ENCODE measurements around the gene GLUD1.
"Not testable (repeated sequence)": the region's sequence is repeated elsewhere in the genome, so short reads cannot be mapped to it uniquely, and the experiment has no call there.

Gene GLUD1

DNA sequence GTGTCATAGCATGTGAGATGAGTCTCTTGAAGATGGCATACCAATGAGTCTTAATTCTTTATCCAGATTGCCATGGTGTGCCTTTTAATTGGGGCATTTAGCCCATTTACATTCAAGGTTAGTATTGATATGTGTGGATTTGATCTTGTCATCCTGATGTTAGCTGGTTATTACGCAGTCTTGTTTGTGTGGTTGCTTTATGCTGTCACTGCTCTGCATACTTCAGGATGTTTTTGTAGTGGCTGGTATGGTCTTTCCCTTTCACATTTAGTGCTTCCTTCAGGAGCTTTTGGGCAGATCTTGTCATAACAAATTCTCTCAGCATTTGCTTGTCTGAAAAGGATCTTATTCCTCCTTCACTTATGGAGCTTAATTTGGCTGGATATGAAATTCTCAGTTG lies 58.0 kb downstream of the GLUD1 start:
- no peak for DNase-seq (ENCODE audit: extremely low read depth, low read depth)
- TF ChIP-seq, protein P1, sequence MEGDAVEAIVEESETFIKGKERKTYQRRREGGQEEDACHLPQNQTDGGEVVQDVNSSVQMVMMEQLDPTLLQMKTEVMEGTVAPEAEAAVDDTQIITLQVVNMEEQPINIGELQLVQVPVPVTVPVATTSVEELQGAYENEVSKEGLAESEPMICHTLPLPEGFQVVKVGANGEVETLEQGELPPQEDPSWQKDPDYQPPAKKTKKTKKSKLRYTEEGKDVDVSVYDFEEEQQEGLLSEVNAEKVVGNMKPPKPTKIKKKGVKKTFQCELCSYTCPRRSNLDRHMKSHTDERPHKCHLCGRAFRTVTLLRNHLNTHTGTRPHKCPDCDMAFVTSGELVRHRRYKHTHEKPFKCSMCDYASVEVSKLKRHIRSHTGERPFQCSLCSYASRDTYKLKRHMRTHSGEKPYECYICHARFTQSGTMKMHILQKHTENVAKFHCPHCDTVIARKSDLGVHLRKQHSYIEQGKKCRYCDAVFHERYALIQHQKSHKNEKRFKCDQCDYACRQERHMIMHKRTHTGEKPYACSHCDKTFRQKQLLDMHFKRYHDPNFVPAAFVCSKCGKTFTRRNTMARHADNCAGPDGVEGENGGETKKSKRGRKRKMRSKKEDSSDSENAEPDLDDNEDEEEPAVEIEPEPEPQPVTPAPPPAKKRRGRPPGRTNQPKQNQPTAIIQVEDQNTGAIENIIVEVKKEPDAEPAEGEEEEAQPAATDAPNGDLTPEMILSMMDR (IDR thresholded peaks at IDR 0.05; ENCODE audit: low read depth, low read length) = no peak

DNA sequence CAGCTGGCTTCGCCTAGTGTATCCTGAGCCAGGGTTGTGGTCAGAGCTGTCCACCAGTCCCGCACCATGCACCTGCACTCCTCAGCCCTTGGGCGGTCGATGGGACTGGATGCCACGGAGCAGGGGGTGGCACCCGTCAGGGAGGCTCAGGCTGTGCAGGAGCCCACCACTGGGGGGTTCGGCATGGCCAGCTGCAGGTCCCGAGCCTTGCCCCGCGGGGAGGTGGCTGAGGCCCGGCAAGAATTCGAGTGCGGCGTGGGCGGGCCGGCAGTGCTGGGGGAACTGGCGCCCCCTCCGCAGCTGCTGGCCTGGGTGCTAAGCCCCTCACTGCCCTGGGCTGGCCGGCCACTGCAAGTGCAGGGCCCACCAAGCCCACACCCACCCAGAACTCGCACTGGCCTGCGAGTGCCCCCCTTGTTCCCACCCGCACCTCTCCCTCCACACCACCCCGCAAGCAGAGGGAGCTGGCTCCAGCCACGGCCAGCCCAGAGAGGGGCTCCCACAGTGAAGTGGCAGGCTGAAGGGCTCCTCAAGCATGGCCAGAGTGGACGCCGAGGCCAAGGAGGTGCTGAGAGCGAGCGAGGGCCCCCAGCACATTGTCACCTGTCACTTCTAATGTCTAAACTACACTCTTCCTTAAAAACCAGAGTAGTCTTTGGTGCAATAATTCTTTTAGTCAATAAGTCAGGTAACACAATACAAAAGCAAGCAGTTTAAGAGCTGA lies 63.6 kb downstream of the GLUD1 start:
- no peak for DNase-seq (ENCODE audit: extremely low read depth, low read depth)
- TF ChIP-seq, protein P1 (IDR thresholded peaks at IDR 0.05; ENCODE audit: low read depth, low read length) = no peak

DNA sequence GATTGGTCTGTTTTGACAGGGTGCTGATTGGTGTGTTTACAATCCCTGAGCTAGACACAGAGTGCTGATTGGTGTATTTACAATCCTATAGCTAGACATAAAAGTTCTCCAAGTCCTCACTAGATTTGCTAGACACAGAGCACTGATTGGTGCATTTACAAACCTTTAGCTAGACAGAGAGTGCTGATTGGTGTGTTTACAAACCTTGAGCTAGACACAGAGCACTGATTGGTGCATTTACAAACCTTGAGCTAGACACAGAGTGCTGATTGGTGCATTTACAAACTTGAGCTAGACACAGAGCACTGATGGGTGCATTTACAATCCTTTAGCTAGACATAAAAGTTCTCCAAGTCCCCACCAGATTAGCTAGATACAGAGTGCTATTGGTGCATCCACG lies 64.2 kb downstream of the GLUD1 start:
- DNase-seq (ENCODE audit: extremely low read depth, low read depth) = not testable (repeated sequence)

DNA sequence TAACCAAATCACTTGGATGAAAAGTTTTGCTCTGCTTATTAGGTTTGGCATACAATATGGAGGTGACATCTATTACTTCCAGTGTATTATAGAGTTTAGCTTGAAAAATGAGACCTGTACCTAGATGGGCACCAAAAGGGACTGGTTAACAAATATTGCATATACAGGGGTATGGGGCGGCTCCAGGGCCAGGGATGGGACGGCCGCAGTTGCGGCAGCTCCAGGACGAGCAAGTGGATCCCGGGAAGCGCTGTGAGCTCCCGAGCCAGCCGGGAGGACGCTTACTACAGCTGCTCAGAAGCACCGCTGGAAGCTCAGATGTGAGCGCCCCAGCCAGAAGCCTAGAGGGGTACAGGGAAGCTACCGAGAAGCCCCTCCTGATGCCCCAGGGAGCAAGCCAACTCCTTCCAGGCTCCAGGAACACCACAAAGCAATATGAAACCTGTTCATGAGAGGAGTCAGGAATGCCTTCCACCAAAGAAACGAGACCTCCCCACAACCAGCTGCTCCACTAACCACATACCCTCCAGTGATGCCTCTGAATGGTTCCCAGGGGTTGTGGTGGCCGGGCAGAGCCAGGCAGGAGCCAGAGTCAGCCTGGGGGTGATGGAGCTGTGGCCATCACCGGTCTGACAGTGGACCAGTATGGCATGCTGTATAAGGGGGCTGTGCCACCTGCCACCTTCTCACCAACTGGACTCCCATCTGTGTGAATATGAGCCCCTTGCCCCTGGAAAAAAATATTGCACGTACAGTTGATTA lies 67.7 kb downstream of the GLUD1 start:
- not testable (repeated sequence) for DNase-seq (ENCODE audit: extremely low read depth, low read depth)

DNA sequence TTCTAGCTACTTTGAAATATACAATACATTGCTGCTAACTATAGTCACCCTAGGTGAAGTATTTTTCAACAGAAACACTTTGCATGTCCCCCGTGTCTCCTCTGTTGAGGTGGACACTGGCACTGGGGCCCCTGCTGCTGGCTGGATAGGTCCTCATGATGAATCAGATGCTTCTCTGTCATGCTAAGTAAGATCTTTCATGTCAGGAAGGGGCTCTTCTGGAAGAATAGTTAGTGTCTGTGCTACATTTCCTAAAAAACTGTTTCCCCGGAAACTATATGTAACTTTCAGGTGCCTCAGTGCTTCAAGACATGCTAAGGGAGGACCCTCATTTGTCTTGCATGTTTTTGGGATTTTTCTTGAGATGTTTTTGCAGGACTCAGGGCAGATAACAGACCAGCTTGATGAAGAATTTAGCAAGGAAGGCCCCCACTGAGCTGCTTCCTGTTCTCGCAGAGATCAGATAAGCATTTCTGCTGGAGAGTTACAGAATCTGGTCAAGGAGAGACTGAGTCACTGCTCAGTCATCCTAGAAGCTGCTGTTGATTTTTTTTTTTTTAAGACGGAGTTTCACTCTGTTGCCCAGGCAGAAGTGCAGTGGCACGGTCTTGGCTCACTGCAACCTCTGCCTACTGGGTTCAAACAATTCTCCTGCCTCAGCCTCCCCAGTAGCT lies 69.2 kb downstream of the GLUD1 start:
- DNase-seq (ENCODE audit: extremely low read depth, low read depth) = peak; percentile 41

DNA sequence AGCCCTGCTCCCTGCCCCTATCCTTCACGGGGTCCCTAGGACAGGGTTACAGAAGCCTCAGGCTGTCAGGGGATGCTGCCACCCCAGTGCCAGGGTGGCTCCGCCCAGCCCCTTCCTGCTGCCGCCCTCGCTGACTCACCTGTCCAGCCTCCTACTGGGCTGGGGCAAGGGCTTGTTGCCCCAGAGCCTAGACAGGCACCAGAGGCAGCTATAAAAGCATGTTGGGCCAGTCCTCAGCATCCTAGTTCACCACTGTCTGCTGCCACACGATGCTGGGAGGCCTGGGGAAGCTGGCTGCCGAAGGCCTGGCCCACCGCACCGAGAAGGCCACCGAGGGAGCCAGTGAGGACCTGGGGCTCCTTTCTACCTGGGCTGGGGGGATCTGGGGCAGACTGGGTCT lies 74.6 kb downstream of the GLUD1 start, which contains the start of gene FAM25A:
FAM25A (plus strand) TSS at position 239 of the 400 bp plus-strand sequence; CDS start at position 270, 31 bp downstream.
- not testable (repeated sequence) for DNase-seq (ENCODE audit: extremely low read depth, low read depth)

DNA sequence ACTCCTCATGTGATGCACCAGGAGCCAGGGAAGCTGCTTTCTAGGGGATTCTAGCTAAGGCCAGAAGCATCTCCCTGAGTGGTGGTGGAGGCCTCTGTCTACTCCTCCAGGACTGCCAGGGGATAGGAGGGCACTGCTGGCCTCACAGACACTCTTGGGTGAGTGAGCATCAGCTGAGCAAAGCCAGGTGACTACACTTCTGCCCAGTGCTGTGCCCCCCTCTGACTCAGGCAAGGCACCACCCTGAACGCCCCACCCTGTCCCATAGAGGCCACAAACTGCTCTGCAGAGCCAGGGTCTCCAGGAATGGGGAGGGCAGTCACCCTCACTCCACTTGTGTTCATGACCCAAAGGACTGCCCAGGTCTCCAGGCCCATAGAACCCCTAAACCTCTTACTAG lies 75.1 kb downstream of the GLUD1 start:
- DNase-seq (ENCODE audit: extremely low read depth, low read depth) = not testable (repeated sequence)

DNA sequence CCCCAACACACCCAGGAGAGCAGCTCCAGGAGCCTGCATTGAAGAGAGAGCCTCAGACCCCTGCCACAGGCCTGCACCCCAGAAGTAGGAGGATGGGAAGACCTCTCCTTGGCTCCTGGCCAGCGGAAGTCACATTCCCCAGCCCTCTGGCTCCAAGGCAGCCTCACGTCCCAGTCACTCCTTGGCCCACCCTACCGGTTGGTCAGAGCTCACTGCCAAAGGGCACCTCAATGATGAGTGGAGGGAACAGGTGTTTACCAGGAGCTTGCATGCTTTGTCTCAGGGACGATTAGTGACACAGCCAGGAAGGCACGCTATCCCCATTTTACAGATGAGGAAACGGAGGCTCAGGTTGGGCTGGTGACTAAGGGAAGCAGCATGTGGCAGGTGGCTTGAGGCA lies 75.6 kb downstream of the GLUD1 start:
- DNase-seq (ENCODE audit: extremely low read depth, low read depth) = not testable (repeated sequence)

DNA sequence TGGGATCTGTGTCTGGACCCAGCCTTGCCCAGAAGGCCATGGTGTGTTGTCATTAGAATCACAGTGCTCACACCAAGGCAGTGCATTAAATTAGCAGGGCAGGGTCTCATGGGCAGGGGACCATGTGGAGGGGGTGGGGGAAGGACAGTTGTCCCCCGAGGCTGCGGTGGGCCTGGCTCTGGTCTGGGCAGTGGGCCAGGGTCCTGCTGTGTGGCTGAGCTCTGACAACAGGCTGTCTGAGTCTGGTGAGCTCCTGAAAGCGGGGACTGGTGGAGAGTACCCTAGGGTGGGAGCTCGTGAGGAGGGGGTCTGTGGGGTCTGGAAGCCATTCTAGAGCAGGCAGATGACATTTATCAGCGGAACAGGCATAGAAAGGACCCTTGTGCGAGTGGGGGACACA lies 76.5 kb downstream of the GLUD1 start:
- not testable (repeated sequence) for DNase-seq (ENCODE audit: extremely low read depth, low read depth)

DNA sequence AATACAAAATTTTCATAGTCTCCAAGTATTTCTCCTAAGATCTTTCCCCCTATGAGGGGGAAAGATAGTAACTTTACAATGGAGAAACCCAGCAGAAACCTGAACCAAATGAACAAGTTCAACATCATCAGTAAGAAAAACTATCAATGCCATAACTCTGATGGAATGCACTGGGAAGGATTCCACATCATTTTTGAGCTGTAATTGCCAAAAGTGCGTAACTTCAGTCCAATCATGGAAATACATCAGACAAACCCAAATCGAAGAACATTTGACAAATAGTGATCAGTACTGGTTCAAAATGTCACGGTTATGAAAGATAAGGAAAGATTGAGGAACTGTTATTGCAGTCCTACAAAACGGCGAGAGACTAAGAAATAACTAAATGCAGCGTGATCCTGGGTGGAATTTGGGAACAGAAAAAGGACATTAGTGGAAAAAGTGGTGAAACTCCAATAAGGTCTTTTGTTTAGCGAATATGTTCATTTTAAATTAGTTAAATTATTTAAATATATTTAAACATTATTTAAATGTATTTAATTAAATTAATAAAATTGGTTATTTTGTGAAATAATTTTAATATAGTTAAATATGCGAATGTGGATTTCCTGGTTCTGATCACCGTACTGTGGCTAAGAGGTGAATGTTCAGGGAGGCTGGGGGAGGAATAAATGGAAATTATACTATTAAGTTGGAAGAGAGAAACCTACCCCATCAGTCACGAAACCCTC lies 79.5 kb downstream of the GLUD1 start:
- DNase-seq (ENCODE audit: extremely low read depth, low read depth) = not testable (repeated sequence)

DNA sequence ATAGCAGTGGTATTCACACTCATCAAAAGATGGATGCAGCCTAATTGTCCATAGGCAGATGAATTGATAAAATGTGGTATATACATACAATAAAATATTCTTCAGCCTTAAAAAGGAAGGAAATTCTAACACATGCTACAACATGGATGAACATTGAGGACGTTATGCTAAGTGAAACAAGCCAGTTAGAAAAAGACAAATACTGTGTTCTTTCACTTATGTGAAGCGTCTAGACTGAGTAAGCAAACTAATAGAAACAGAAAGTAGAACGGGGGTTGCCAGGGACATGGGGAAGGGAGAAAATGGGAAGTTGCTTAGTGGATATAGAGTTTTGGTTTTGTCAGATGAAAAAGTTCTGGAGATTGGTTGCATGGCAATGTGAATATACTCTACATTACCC lies 81.1 kb downstream of the GLUD1 start:
- not testable (repeated sequence) for DNase-seq (ENCODE audit: extremely low read depth, low read depth)

DNA sequence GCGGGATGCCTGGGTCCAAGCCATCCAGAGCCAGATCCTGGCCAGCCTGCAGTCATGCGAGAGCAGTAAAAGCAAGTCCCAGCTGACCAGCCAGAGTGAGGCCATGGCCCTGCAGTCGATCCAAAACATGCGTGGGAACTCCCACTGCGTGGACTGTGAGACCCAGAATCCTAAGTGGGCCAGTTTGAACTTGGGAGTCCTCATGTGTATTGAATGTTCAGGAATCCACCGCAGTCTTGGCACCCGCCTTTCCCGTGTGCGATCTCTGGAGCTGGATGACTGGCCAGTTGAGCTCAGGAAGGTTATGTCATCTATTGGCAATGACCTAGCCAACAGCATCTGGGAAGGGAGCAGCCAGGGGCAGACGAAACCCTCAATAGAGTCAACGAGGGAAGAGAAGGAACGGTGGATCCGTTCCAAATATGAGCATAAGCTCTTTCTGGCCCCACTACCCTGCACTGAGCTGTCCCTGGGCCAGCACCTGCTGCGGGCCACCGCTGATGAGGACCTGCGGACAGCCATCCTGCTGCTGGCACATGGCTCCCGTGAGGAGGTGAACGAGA lies 85.4 kb downstream of the GLUD1 start:
- DNase-seq (ENCODE audit: extremely low read depth, low read depth) = not testable (repeated sequence)

DNA sequence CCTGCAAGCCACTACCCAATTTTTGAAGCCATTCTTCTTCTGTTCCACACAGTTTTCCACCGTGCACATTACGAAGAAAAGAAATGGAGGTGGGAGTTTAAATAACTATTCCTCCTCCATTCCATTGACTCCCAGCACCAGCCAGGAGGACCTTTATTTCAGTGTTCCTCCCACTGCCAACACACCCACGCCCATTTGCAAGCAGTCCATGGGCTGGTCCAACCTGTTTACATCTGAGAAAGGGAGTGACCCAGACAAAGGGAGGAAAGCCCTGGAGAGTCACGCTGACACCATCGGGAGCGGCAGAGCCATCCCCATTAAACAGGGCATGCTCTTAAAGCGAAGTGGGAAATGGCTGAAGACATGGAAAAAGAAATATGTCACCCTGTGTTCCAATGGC lies 86.3 kb downstream of the GLUD1 start:
- not testable (repeated sequence) for DNase-seq (ENCODE audit: extremely low read depth, low read depth)

DNA sequence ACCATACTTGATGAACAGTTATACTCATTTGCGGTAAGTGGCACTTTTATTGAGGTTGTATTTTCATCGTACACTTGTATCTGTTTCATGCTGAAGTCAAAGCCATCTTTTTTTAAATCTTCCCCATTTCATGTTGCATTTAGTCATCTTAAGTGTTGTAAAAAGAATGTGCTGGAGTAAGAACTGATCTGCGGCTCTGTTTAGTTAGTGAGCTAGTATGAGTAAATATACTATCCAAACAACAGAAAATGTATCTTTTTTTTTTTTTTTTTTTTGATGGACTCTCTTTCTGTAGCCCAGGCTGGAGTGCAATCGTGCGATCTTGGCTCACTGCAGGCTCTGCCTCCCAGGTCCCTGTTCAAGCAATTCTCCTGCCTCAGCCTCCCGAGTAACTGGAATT lies 87.0 kb downstream of the GLUD1 start:
- DNase-seq (ENCODE audit: extremely low read depth, low read depth) = not testable (repeated sequence)

DNA sequence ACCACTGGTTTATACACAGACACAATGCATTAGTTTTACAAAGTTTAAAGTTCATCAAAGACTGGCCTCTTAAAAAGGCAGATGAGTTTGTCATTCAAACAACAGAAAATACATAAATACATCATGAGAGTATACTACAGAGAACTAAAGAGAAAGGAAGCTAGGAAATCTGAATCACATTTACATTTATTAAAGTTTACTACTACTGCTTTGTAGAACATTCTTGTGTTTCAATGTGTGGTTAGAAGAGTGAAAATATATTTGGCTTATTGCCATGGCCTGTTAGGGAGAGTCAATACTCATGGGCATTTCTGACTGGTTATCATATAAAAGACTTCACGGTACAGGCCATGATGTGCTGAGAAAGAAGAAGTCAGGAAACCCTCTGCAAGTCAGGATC lies 87.5 kb downstream of the GLUD1 start:
- DNase-seq (ENCODE audit: extremely low read depth, low read depth) = not testable (repeated sequence)

Measured in AG09319 (cell line).